ENCODE data around the gene GALNT1.
A peak's percentile ranks its signal among the peaks of the same experiment; 100 is the strongest.

The GALNT1 gene

GRCh38 chr18:35728676-35729075 lies 147.1 kb downstream of the GALNT1 start:
- no peak for DNase-seq

GRCh38 chr18:35729991-35730668 lies 148.6 kb downstream of the GALNT1 start:
- no peak for DNase-seq

- no peak for DNase-seq
Measured at GRCh38 chr18:35730691-35731370, 149.3 kb downstream of the GALNT1 start.

- no peak for DNase-seq
Measured at GRCh38 chr18:35731701-35732100, 150.2 kb downstream of the GALNT1 start.

- DNase-seq, result no peak
Measured at GRCh38 chr18:35732162-35732561, 150.6 kb downstream of the GALNT1 start.

GRCh38 chr18:35732636-35733035 lies 151.1 kb downstream of the GALNT1 start:
- DNase-seq, result no peak

- no peak for DNase-seq
Measured at GRCh38 chr18:35733408-35733807, 151.9 kb downstream of the GALNT1 start.

- no peak for DNase-seq
Measured at GRCh38 chr18:35736696-35737095, 155.2 kb downstream of the GALNT1 start.

- DNase-seq, result no peak
Measured at GRCh38 chr18:35739778-35740177, 158.2 kb downstream of the GALNT1 start.

GRCh38 chr18:35740656-35741055 lies 159.1 kb downstream of the GALNT1 start:
- no peak for DNase-seq

- no peak for DNase-seq
Measured at GRCh38 chr18:35743916-35744315, 162.4 kb downstream of the GALNT1 start.

- DNase-seq, result no peak
Measured at GRCh38 chr18:35745814-35746213, 164.3 kb downstream of the GALNT1 start.

- no peak for DNase-seq
Measured at GRCh38 chr18:35746826-35747339, 165.3 kb downstream of the GALNT1 start.

- DNase-seq, result no peak
Measured at GRCh38 chr18:35747894-35748472, 166.4 kb downstream of the GALNT1 start.

GRCh38 chr18:35749701-35750100 lies 168.2 kb downstream of the GALNT1 start:
- DNase-seq, result no peak

GRCh38 chr18:35750929-35751328 lies 169.4 kb downstream of the GALNT1 start:
- no peak for DNase-seq

GRCh38 chr18:35753306-35753910 lies 171.9 kb downstream of the GALNT1 start:
- DNase-seq, result no peak

- no peak for DNase-seq
Measured at GRCh38 chr18:35754464-35754863, 172.9 kb downstream of the GALNT1 start.

- DNase-seq, result no peak
Measured at GRCh38 chr18:35755369-35755768, 173.8 kb downstream of the GALNT1 start.

- DNase-seq, result peak; percentile 52
Measured at GRCh38 chr18:35756506-35757117, 175.1 kb downstream of the GALNT1 start.

Data from DMS153 (cell line).